Calu3 (cell line): Measurements from ENCODE around the gene AEBP2. TPM values are rescaled to one million over a fixed set of nuclear protein-coding genes. Genes with fewer than 3 reads are reported as not detected.
"Not testable (repeated sequence)": the region's sequence is repeated elsewhere in the genome, so short reads cannot be mapped to it uniquely, and the experiment has no call there.

Experiments
- BruUV-seq: library from RNA; stranded (reverse); fragments of 400-500 nt; replicated peaks from 2 replicates; lab custom pipeline; 2021; lab: Mats Ljungman, UMichigan
- CTCF ChIA-PET: fragments of 300-600 bp; sonication (Branson Sonifier 250); formaldehyde crosslinking; loops from one replicate; lab custom pipeline; 2022; ENCODE audit warnings: antibody characterized with exemption; lab: Charles Lee
- DNase-seq: peaks from one replicate; pipeline ENCODE4 v3.0.0; 2022
- H3K27ac Mint-ChIP-seq: one replicate; pipeline ENCODE4 v1.8.0; 2022; ENCODE audit warnings: mixed read lengths; ENCODE audit not compliant: unreplicated experiment
- H3K27me3 Mint-ChIP-seq: one replicate; pipeline ENCODE4 v1.8.0; 2022; ENCODE audit warnings: mixed read lengths; ENCODE audit not compliant: unreplicated experiment
- H3K36me3 Mint-ChIP-seq: one replicate; pipeline ENCODE4 v1.8.0; 2022; ENCODE audit warnings: mild to moderate bottlenecking, moderate library complexity, mixed read lengths; ENCODE audit not compliant: insufficient read depth, unreplicated experiment
- H3K4me1 Mint-ChIP-seq: one replicate; pipeline ENCODE4 v1.8.0; 2022; ENCODE audit warnings: mild to moderate bottlenecking, low read depth, mixed read lengths; ENCODE audit not compliant: unreplicated experiment
- H3K4me3 Mint-ChIP-seq: one replicate; pipeline ENCODE4 v1.8.0; 2022; ENCODE audit warnings: mild to moderate bottlenecking, low read depth, moderate library complexity, mixed read lengths; ENCODE audit not compliant: unreplicated experiment
- H3K9me3 Mint-ChIP-seq: one replicate; pipeline ENCODE4 v1.8.0; 2022; ENCODE audit warnings: low read depth, mixed read lengths; ENCODE audit not compliant: unreplicated experiment
- CTCF ChIP-seq: fragments of 200-600 bp; IDR thresholded peaks from one replicate; pipeline ENCODE4 v1.8.0; 2022; ENCODE audit warnings: antibody characterized with exemption; ENCODE audit not compliant: unreplicated experiment
- intact Hi-C: fragments of 100-400 bp; cut with micrococcal nuclease; formaldehyde crosslinking; loops from one replicate; pipeline ENCODE4 v1.10.0; 2022; ENCODE audit not compliant: unreplicated experiment
- total RNA-seq: library from RNA; stranded (reverse); gene quantifications from 2 replicates; pipeline ENCODE4 v1.2.3, GENCODE V29; 2022

The AEBP2 gene
- total RNA-seq, 1 experiment from 2014 or later: 53.6 TPM

- intact Hi-C loops: no loop called here
- no peak overlapping the region for H3K27ac Mint-ChIP-seq
- no peak overlapping the region for H3K4me3 Mint-ChIP-seq
- no peak for TF ChIP-seq CTCF
- CTCF ChIA-PET: no interaction called here
- no TSS peak for BruUV-seq
- peaks cover 11% of the 10 kb centered on the region for H3K4me1 Mint-ChIP-seq
- H3K36me3 Mint-ChIP-seq: no peaks in the 10 kb centered on the region
- DNase-seq: no peak
- H3K9me3 Mint-ChIP-seq: no peaks in the 10 kb centered on the region
- H3K27me3 Mint-ChIP-seq: no peaks in the 10 kb centered on the region
Observed at GRCh38 chr12:19428246-19428645, 11.0 kb upstream of the AEBP2 start.

- intact Hi-C loops, CTCF ChIA-PET, H3K4me3 Mint-ChIP-seq, H3K9me3 Mint-ChIP-seq, H3K27ac Mint-ChIP-seq, BruUV-seq, H3K36me3 Mint-ChIP-seq, H3K27me3 Mint-ChIP-seq, DNase-seq: not testable (repeated sequence)
- H3K4me1 Mint-ChIP-seq: peaks cover 11% of the 10 kb centered on the region
Observed at GRCh38 chr12:19429491-19429890, 9.8 kb upstream of the AEBP2 start.

GRCh38 chr12:19430988-19431387 is 8.3 kb upstream of the AEBP2 start:
- peak overlapping the region; percentile 95 for H3K27ac Mint-ChIP-seq
- peaks cover 11% of the 10 kb centered on the region for H3K4me1 Mint-ChIP-seq
- CTCF ChIA-PET: interaction anchor here (0.6 kb wide), 1 partner anchor 340 kb away, joined by 4 read pairs; no protein-coding TSS in a partner anchor
- no peaks in the 10 kb centered on the region for H3K27me3 Mint-ChIP-seq
- DNase-seq: no peak
- TF ChIP-seq CTCF: no peak
- BruUV-seq: no TSS peak
- H3K4me3 Mint-ChIP-seq: no peak overlapping the region
- H3K9me3 Mint-ChIP-seq: no peaks in the 10 kb centered on the region
- intact Hi-C loops: no loop called here
- no peaks in the 10 kb centered on the region for H3K36me3 Mint-ChIP-seq

- CTCF ChIA-PET: interaction anchor here (0.8 kb wide), 1 partner anchor 21 kb away, joined by 3 read pairs; no protein-coding TSS in a partner anchor
- BruUV-seq: no TSS peak
- Mint-ChIP-seq H3K36me3 (no peaks in the 10 kb centered on the region), H3K27me3 (no peaks in the 10 kb centered on the region), H3K9me3 (no peaks in the 10 kb centered on the region), H3K4me3 (no peak overlapping the region), H3K27ac (peak overlapping the region; percentile 95), H3K4me1 (peaks cover 11% of the 10 kb centered on the region)
- intact Hi-C loops: no loop called here
- no peak for TF ChIP-seq CTCF
- peak; percentile 39 for DNase-seq
Observed at GRCh38 chr12:19431407-19432308, 7.6 kb upstream of the AEBP2 start.
